Hepatocyte (in vitro differentiated cells): ENCODE measurements around the gene ERAP2.

ENCODE experiments used
- CTCF ChIP-seq: fragments of 200-600 bp; sonication (generic); IDR thresholded peaks from 2 replicates; pipeline ENCODE4 v1.5.1; 2016; ENCODE audit warnings: antibody characterized with exemption, mild to moderate bottlenecking; ENCODE audit not compliant: poor library complexity
- EZH2 ChIP-seq: fragments of 200-600 bp; sonication (generic); IDR thresholded peaks from 2 replicates; pipeline ENCODE4 v1.6.1; 2016; ENCODE audit warnings: antibody characterized with exemption, mild to moderate bottlenecking, borderline replicate concordance
- EZH2phosphoT487 ChIP-seq: fragments of 200-600 bp; sonication (generic); IDR thresholded peaks from one replicate; pipeline ENCODE4 v1.6.1; 2018; ENCODE audit warnings: antibody characterized with exemption, mild to moderate bottlenecking, low read depth, moderate library complexity; ENCODE audit not compliant: unreplicated experiment, severe bottlenecking

GRCh38 chr5:96835791-96836191, 40.5 kb upstream of the ERAP2 start:
- TF ChIP-seq EZH2 = no peak
- TF ChIP-seq CTCF = no peak
- no peak for TF ChIP-seq EZH2phosphoT487
